Heart left ventricle (tissue), 16 donors: ENCODE data around the gene MRPL23. TPM values are rescaled to one million over a fixed set of nuclear protein-coding genes. Genes with fewer than 3 reads are reported as not detected.

ENCODE experiments used
- ATAC-seq, 4 donors: fragments of 200-7000 bp; cut with Tn5 transposase; one replicate each; pipeline ENCODE4 v1.9.1; 2020 to 2022; ENCODE audit warnings: moderate library complexity in 4 of 4, mild to moderate bottlenecking in 3 of 4, moderate number of reproducible peaks in 1 of 4
- DNase-seq, 5 donors: peaks; one replicate each; pipeline ENCODE4 v3.0.0-alpha.2; 2020
- H3K27ac ChIP-seq, 12 donors: fragments of 200-600 bp; sonication (generic) in 4 of 12; one replicate each; pipeline versions ENCODE4 v1.5.0 to v1.8.0; 2016 to 2022; ENCODE audit warnings: mild to moderate bottlenecking in 2 of 12
- H3K27me3 ChIP-seq, 9 donors: fragments of 200-600 bp; sonication (generic) in 2 of 9; one replicate each; pipeline versions ENCODE4 v1.5.1 to v1.8.0; 2016 to 2022; ENCODE audit warnings: mild to moderate bottlenecking in 3 of 9
- H3K36me3 ChIP-seq, 9 donors: fragments of 200-600 bp; sonication (generic) in 2 of 9; one replicate each; pipeline versions ENCODE4 v1.5.0 to v1.8.0; 2018 to 2022; ENCODE audit warnings: mild to moderate bottlenecking in 2 of 9
- H3K4me1 ChIP-seq, 12 donors: fragments of 200-600 bp; sonication (generic) in 4 of 12; one replicate each; pipeline versions ENCODE4 v1.5.0 to v1.8.0; 2016 to 2022; ENCODE audit warnings: mild to moderate bottlenecking in 3 of 12
- H3K4me3 ChIP-seq, 12 donors: fragments of 200-600 bp; sonication (generic) in 4 of 12; one replicate each; pipeline versions ENCODE4 v1.5.0 to v1.8.0; 2017 to 2022; ENCODE audit warnings: mild to moderate bottlenecking in 9 of 12, moderate library complexity in 4 of 12
- H3K9me3 ChIP-seq, 12 donors: fragments of 200-600 bp; sonication (generic) in 4 of 12; one replicate each; pipeline versions ENCODE4 v1.5.0 to v1.8.0; 2016 to 2022; ENCODE audit warnings: mild to moderate bottlenecking in 1 of 12
- CTCF ChIP-seq, 12 donors: fragments of 200-600 bp; sonication (generic) in 4 of 12; IDR thresholded peaks; one replicate each; pipeline versions ENCODE4 v1.5.0 to v1.8.0; 2018 to 2022; ENCODE audit warnings: antibody characterized with exemption in 12 of 12, mild to moderate bottlenecking in 5 of 12
- POLR2A ChIP-seq, 2 donors: fragments of 450-650 bp; IDR thresholded peaks; one replicate each; pipeline ENCODE4 v1.6.1; 2017; ENCODE audit warnings: antibody characterized with exemption in 2 of 2, mild to moderate bottlenecking in 2 of 2, moderate library complexity in 2 of 2
- WGBS, 4 donors: extraction: QIAGEN DNeasy Blood & Tissue Kit in 2 of 4; methylation state at CpG; one replicate each; pipeline versions ENCODE4 v1.1.5 to v1.1.7; 2013 to 2018; 5-methylcytosine and 5-hydroxymethylcytosine counted together
- intact Hi-C, 10 donors: fragments of 100-400 bp; cut with DNase I; formaldehyde crosslinking; loops; one replicate each; pipeline versions ENCODE4 v1.11.1 to v1.14.2; 2022
- polyA plus RNA-seq, 2 donors: library from polyadenylated mRNA; stranded (reverse); fragments of 200-250 nt; gene quantifications; one replicate each; pipeline ENCODE4 v1.2.3, GENCODE V29; 2013
- total RNA-seq, 9 donors: library from RNA; depleted of rRNA in 2 of 9; stranded (reverse); fragments of >200 nt in 2 of 9; fragmentation: NEBNext Ultra II Directional in 3 of 9; extraction: Animal tissue kit (Norgen Biotek cat#: 25700) in 3 of 9; gene quantifications; one replicate each; pipeline versions ENCODE4 v1.1.0 to v1.2.4, GENCODE V29; 2016 to 2023
- donor health status: ischemic (EF 13 %, LVEDD 7.1; RV severe dilation, severe dysfunction).
- donor health status: healthy with polysubstance abuse.
- donor health status: DM: no; HTN: yes; CAD: no.
- donor health status: DM: no; HTN: no; CAD: no.
- donor health status: ischemic (EF 25% LVEDD 6.9; RV normal size, moderate dysfunction).
- donor health status: ischemic (EF 25% LVEDD 5.7; RV mildly dilated, moderate dysfunction).
- donor health status: healthy.
- donor health status: DM: yes; HTN: yes; CAD: no.
- donor health status: ischemic (EF 35%, LVEDD 5.7; RV mildly dilated, moderate dysfunction).
- donor health status: nonischemic (EF 11% LVEDD 7.7; RV severe dilation, severe dysfunction).
- donor health status: DM: yes; HTN: yes; CAD: no.
- donor health status: PGD.
- donor health status: ischemic (EF 29% LVEDD 5.4; RV normal size, mild dysfunction).
- donor health status: nonischemic (EF 23%, LVEDD 6.1; RV moderate dilation, normal function).

The MRPL23 gene
- total and polyA plus RNA-seq, 11 donors: 44.0 to 183 (median 93.3) TPM

DNA sequence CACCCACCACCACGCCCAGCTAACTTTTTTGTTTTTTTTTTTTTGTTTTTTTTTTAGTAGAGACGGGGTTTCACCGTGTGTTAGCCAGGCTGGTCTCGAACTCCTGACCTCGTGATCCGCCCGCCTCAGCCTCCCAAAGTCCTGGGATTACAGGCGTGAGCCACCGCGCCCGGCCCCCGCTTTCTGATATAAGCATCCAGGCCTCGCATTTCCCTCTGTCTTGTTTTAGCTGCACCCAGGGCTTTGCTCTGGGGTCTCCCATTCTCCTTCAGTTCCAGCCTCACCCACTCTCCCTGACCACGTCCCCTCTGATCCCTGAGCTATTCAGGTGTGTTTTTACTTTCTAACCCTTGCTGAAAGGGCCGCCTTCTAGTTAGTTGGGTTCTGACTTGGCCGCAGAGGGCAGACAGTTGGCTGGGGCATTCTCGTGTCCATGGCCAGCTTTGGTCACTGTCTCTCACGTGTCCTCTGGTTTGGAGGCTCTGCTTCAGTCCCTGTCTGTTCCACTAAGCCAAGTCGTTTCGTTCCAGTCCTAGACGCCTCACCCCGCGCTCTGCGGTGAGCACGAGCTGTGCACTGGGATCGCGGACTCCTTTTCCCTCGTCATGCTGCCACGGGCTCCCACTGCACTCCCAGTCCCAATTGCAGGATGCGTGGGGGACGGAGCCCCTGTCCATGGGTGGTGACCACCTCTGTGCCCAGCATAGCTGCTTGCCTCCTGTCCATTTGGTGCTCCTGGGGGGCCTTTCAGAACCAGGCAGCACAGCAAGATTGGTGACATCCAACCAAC is 33.7 kb upstream of the MRPL23 start:
- DNase-seq (peak in 1 of 5 donors; percentile 28), ATAC-seq (no peak)
- no peaks in the 10 kb centered on the region for H3K36me3 ChIP-seq
- intact Hi-C loops: loop anchor here in 6 of 10 donors (1.0 to 10.0 kb wide), 6 partner anchors 17 to 219 kb away; partner anchors contain the start of gene KRTAP5-6 (in 1 of the 6)
- H3K4me1 ChIP-seq: peaks cover 3 to 49% (median 28%) of the 10 kb centered on the region in 12 donors
- H3K4me3 ChIP-seq: no peak overlapping the region
- peak overlapping the region in 3 of 12 donors; percentile 42 to 88 (median 69) for H3K27ac ChIP-seq
- H3K27me3 ChIP-seq: no peaks in the 10 kb centered on the region
- 89 to 95% (median 90%) methylated on average over 28 to 31 of the region's 31 CpGs for WGBS, 4 donors
- no peaks in the 10 kb centered on the region for H3K9me3 ChIP-seq
- TF ChIP-seq POLR2A (IDR thresholded peaks at IDR 0.05): no peak
- no peak for TF ChIP-seq CTCF (IDR thresholded peaks at IDR 0.05)

DNA sequence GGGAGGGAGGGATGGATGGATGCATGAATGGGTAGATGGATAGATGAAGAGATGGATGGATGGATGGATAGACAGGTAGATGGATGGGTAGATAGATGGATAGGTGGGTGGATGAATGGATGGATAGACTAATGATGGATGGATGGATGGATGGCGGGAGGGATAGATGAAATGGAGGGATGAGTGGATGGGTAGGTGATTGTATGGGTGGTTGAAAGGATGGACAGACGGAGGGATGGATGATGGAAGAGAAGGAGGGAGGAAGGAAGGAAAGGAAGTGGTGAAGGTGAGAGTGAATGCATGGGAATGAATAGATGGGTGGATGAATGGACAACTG is 31.4 kb upstream of the MRPL23 start:
- DNase-seq (no peak), ATAC-seq (no peak)
- intact Hi-C loops: loop anchor here (1.0 to 10.0 kb wide), 7 partner anchors 19 to 221 kb away; partner anchors contain the start of genes KRTAP5-6 (in 1 of the 10) and TNNI2 (in 1 of the 10)
- H3K27me3 ChIP-seq: no peaks in the 10 kb centered on the region
- no peaks in the 10 kb centered on the region for H3K9me3 ChIP-seq
- TF ChIP-seq POLR2A (IDR thresholded peaks at IDR 0.05): no peak
- no peak for TF ChIP-seq CTCF (IDR thresholded peaks at IDR 0.05)
- H3K4me1 ChIP-seq: peaks cover 8 to 58% (median 31%) of the 10 kb centered on the region in 12 donors
- 91 to 100% (median 96%) methylated on average over 2 of the region's 2 CpGs for WGBS, 4 donors
- no peaks in the 10 kb centered on the region for H3K36me3 ChIP-seq
- H3K4me3 ChIP-seq: no peak overlapping the region
- H3K27ac ChIP-seq: peak overlapping the region in 2 of 12 donors; percentile 76 to 85

DNA sequence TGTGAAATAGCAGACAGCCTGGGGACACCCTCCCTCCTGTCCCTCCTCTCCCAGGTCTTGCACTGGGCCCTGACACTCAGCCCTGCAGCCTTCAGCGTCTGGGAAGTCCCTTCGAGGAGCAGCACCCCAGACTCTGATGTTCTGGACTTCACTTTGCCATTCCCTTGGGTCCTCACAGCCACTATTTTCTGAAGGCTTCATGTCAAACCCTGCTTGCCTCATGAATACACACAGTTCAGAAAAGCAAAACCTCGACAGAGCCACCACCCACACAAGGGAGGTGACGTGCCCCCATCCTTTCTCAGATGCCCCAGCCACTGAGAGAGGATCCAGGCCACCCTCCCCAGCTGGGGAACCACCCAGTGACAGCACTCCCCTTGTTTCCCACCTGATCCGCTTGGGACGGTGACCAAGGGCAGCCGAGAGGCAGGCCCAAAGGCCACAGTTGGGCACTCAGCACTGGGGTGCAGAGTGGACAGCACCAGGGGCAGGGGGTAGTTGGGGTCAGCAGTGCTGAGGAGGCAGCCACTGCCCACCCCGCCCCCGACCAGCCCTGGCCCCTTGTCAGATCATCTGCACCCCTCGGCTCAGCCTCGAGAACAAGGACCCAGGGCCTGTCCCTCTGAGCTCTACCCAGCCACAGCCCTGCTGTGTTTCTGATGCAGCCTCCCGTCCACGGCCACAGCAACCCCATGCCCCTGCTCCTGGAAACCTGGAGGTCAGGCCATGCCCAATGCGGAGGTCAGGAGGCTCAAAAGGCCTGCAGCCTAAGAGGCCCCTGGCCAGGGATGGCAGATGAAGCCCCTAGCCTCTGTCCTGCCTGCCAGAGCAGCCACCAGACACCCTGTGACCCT is 30.8 kb upstream of the MRPL23 start:
- Histone ChIP-seq H3K27me3 (no peaks in the 10 kb centered on the region), H3K4me1 (peaks cover 8 to 63% (median 35%) of the 10 kb centered on the region in 12 donors), H3K9me3 (no peaks in the 10 kb centered on the region), H3K27ac (peak overlapping the region in 9 of 12 donors; percentile 40 to 91 (median 85)), H3K4me3 (peak overlapping the region in 5 of 12 donors; percentile 7 to 40 (median 32)), H3K36me3 (no peaks in the 10 kb centered on the region)
- 77 to 87% (median 82%) methylated on average over 10 to 14 of the region's 14 CpGs for WGBS, 4 donors
- DNase-seq (peak in 2 of 5 donors; percentile 28 to 47), ATAC-seq (no peak)
- TF ChIP-seq POLR2A (IDR thresholded peaks at IDR 0.05) (no peak), CTCF (IDR thresholded peaks at IDR 0.05) (no peak)
- intact Hi-C loops: loop anchor here (1.0 to 10.0 kb wide), 5 partner anchors 23 to 222 kb away; partner anchors contain the start of genes KRTAP5-6 (in 1 of the 10) and TNNI2 (in 1 of the 10)
